ENCODE data around the gene RGR.

RGR gene

DNA sequence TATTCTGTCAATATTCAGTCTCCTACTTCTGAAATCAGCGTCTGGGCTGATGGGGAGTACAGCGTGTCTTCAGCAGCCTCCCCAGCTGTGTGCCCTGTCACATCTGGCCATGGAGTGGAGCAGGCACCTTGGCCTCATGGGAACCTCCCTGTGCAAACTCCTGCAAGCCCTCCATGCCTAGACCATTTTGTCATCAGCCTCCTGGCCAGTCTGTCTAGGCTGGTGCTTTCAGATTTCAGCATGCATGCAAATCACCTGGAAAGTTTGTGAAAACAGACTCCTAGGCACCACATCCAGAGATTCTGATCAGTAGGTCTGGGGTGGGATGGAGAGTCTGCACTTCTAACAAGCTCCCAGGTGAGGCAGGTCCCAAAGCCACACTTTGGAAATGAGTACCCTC lies 57.4 kb downstream of the RGR start:
- DNase-seq, result no peak

DNA sequence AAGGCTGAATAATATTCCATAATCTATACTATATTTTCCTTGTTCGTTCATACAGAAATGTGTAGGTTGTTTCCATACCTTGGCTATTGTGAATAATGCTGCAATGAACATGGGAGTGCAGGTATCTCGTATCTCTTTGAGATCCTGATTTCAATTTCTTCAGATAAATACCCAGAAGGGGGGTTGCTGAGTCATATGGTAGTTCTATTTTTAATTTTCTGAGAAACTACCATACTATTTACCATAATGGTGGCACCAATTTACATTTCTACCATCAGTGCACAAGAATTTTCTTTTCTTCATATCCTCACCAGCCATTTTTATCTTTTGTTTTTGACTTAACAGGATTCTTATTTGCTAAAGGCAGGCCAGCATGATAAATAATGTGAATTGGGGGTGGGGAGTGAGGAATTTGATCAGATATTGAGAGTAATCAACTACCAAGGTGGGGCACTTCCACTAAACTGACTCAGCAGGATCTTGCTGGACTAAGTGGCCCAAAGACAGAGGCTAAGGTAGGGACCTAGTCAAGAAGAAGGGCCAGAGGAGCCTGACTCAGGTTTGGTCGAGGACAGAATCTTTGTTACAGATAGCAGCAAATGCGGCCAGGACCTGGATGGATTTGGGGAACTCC lies 62.0 kb downstream of the RGR start:
- DNase-seq, result no peak

DNA sequence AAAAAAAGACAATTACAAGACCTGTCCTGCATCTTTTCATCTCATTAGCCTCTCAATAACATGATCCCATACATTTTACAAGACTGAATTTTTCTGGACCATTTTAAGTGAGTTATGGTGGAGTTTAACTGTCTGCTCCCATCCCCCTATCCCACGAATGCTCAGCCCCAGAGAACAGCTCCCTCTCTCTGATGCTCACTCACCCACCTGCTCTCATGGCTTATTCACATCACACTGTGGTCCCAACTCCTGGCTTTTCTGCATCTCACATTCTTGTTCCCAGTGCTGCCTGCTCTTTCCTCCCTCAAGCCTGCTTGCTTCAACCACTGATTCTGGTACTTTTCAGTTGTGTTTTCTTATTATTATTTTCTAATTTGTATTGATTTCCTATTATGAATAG lies 63.2 kb downstream of the RGR start:
- DNase-seq, result no peak

DNA sequence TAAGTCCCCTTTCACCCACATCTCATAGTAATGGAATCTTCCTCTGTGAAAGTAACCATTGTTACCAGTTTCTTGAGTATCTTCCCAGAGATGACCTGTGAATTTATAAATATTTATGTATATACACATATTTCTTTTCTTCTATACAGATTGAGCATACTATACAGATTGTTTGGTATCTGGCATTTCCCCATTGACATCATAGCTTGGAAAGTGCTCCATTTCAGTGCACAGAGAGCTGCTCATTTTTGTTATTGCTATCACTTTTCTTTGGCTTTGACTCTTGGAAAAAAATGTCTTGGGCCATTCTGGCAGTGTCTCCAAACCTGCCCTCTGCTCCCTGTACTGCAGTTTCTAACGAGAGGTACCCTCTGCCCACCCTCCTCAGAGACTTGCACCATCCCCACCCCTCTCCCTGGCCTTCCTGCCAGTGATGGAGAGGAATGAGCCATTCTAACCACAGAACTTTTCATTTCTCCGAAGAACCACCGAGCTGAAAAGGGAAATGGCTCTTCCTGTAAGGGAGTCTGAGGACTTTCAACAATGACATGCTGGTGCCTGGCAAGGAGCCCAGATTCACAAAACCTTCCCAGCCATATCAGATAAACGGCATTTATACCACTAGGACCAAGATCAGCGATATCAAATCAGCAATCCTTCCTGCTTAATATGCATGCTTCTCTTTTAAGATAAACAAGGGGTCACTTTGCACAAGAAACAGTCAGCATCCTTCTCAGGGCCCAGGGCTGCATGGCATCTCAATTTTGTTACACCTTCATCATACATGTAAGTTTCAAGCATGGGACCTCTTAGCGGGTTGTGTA lies 63.8 kb downstream of the RGR start:
- DNase-seq, result peak; percentile 47
